Vagina (tissue), 2 donors: ENCODE data around the gene PTPRM.

Source experiments
- POLR2AphosphoS5 ChIP-seq, 2 donors: sonication (generic); formaldehyde crosslinking; IDR thresholded peaks; one replicate each; pipeline ENCODE4 v1.9.0; 2017; ENCODE audit warnings: antibody characterized with exemption in 2 of 2, mild to moderate bottlenecking in 2 of 2, low read depth in 1 of 2; ENCODE audit not compliant: insufficient read depth in 1 of 2
- TF ChIP-seq, protein P1 (sequence below), 3 experiments: fragments of 450-650 bp in 2 of 3; fragments of 200-600 bp in 1 of 3; sonication (generic) in 1 of 3; IDR thresholded peaks; one replicate each; pipeline ENCODE4 v1.5.1; 2017 to 2019; ENCODE audit warnings: antibody characterized with exemption in 3 of 3, mild to moderate bottlenecking in 2 of 3, moderate library complexity in 2 of 3

- TF ChIP-seq, protein P1, sequence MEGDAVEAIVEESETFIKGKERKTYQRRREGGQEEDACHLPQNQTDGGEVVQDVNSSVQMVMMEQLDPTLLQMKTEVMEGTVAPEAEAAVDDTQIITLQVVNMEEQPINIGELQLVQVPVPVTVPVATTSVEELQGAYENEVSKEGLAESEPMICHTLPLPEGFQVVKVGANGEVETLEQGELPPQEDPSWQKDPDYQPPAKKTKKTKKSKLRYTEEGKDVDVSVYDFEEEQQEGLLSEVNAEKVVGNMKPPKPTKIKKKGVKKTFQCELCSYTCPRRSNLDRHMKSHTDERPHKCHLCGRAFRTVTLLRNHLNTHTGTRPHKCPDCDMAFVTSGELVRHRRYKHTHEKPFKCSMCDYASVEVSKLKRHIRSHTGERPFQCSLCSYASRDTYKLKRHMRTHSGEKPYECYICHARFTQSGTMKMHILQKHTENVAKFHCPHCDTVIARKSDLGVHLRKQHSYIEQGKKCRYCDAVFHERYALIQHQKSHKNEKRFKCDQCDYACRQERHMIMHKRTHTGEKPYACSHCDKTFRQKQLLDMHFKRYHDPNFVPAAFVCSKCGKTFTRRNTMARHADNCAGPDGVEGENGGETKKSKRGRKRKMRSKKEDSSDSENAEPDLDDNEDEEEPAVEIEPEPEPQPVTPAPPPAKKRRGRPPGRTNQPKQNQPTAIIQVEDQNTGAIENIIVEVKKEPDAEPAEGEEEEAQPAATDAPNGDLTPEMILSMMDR (IDR thresholded peaks at IDR 0.05) = no peak
- no peak for TF ChIP-seq POLR2AphosphoS5 (IDR thresholded peaks at IDR 0.05; ENCODE audit: insufficient read depth in 1 of 2, low read depth in 1 of 2)
These were observed 290.4 kb downstream of the PTPRM start for GRCh38 chr18:7857562-7857961.
